Measurements from ENCODE around the gene SLC9A8.

- TF ChIP-seq, protein P1, sequence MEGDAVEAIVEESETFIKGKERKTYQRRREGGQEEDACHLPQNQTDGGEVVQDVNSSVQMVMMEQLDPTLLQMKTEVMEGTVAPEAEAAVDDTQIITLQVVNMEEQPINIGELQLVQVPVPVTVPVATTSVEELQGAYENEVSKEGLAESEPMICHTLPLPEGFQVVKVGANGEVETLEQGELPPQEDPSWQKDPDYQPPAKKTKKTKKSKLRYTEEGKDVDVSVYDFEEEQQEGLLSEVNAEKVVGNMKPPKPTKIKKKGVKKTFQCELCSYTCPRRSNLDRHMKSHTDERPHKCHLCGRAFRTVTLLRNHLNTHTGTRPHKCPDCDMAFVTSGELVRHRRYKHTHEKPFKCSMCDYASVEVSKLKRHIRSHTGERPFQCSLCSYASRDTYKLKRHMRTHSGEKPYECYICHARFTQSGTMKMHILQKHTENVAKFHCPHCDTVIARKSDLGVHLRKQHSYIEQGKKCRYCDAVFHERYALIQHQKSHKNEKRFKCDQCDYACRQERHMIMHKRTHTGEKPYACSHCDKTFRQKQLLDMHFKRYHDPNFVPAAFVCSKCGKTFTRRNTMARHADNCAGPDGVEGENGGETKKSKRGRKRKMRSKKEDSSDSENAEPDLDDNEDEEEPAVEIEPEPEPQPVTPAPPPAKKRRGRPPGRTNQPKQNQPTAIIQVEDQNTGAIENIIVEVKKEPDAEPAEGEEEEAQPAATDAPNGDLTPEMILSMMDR (IDR thresholded peaks at IDR 0.05; ENCODE audit: control extremely low read depth in 1 of 3, insufficient read depth in 1 of 3, low read depth in 1 of 3, low read length in 3 of 3): no peak
- TF ChIP-seq, protein P2, sequence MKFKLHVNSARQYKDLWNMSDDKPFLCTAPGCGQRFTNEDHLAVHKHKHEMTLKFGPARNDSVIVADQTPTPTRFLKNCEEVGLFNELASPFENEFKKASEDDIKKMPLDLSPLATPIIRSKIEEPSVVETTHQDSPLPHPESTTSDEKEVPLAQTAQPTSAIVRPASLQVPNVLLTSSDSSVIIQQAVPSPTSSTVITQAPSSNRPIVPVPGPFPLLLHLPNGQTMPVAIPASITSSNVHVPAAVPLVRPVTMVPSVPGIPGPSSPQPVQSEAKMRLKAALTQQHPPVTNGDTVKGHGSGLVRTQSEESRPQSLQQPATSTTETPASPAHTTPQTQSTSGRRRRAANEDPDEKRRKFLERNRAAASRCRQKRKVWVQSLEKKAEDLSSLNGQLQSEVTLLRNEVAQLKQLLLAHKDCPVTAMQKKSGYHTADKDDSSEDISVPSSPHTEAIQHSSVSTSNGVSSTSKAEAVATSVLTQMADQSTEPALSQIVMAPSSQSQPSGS (IDR thresholded peaks at IDR 0.05; ENCODE audit: low read length): no peak
- TF ChIP-seq, protein P3, sequence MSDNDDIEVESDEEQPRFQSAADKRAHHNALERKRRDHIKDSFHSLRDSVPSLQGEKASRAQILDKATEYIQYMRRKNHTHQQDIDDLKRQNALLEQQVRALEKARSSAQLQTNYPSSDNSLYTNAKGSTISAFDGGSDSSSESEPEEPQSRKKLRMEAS (IDR thresholded peaks at IDR 0.05): no peak
- TF ChIP-seq POLR2A (IDR thresholded peaks at IDR 0.05; ENCODE audit: control extremely low read depth in 1 of 2, low read depth in 2 of 2, low read length in 2 of 2) (no peak), TAF7 (optimal IDR thresholded peaks at IDR 0.05; ENCODE audit: borderline replicate concordance, low read depth, low read length) (no peak), SIN3A (conservative IDR thresholded peaks at IDR 0.05 in 1 of 2, IDR thresholded peaks at IDR 0.05 in 1 of 2; ENCODE audit: low read depth in 1 of 2, low read length in 2 of 2) (no peak), RAD21 (IDR thresholded peaks at IDR 0.05 in 1 of 2, conservative IDR thresholded peaks at IDR 0.05 in 1 of 2; ENCODE audit: low read depth in 2 of 2, low read length in 2 of 2) (no peak), SP2 (IDR thresholded peaks at IDR 0.05; ENCODE audit: low read length) (no peak), JUN (IDR thresholded peaks at IDR 0.05; ENCODE audit: low read depth, low read length) (no peak), POLR2AphosphoS5 (IDR thresholded peaks at IDR 0.05; ENCODE audit: low read depth, low read length) (no peak)
- TF ChIP-seq, protein P4, sequence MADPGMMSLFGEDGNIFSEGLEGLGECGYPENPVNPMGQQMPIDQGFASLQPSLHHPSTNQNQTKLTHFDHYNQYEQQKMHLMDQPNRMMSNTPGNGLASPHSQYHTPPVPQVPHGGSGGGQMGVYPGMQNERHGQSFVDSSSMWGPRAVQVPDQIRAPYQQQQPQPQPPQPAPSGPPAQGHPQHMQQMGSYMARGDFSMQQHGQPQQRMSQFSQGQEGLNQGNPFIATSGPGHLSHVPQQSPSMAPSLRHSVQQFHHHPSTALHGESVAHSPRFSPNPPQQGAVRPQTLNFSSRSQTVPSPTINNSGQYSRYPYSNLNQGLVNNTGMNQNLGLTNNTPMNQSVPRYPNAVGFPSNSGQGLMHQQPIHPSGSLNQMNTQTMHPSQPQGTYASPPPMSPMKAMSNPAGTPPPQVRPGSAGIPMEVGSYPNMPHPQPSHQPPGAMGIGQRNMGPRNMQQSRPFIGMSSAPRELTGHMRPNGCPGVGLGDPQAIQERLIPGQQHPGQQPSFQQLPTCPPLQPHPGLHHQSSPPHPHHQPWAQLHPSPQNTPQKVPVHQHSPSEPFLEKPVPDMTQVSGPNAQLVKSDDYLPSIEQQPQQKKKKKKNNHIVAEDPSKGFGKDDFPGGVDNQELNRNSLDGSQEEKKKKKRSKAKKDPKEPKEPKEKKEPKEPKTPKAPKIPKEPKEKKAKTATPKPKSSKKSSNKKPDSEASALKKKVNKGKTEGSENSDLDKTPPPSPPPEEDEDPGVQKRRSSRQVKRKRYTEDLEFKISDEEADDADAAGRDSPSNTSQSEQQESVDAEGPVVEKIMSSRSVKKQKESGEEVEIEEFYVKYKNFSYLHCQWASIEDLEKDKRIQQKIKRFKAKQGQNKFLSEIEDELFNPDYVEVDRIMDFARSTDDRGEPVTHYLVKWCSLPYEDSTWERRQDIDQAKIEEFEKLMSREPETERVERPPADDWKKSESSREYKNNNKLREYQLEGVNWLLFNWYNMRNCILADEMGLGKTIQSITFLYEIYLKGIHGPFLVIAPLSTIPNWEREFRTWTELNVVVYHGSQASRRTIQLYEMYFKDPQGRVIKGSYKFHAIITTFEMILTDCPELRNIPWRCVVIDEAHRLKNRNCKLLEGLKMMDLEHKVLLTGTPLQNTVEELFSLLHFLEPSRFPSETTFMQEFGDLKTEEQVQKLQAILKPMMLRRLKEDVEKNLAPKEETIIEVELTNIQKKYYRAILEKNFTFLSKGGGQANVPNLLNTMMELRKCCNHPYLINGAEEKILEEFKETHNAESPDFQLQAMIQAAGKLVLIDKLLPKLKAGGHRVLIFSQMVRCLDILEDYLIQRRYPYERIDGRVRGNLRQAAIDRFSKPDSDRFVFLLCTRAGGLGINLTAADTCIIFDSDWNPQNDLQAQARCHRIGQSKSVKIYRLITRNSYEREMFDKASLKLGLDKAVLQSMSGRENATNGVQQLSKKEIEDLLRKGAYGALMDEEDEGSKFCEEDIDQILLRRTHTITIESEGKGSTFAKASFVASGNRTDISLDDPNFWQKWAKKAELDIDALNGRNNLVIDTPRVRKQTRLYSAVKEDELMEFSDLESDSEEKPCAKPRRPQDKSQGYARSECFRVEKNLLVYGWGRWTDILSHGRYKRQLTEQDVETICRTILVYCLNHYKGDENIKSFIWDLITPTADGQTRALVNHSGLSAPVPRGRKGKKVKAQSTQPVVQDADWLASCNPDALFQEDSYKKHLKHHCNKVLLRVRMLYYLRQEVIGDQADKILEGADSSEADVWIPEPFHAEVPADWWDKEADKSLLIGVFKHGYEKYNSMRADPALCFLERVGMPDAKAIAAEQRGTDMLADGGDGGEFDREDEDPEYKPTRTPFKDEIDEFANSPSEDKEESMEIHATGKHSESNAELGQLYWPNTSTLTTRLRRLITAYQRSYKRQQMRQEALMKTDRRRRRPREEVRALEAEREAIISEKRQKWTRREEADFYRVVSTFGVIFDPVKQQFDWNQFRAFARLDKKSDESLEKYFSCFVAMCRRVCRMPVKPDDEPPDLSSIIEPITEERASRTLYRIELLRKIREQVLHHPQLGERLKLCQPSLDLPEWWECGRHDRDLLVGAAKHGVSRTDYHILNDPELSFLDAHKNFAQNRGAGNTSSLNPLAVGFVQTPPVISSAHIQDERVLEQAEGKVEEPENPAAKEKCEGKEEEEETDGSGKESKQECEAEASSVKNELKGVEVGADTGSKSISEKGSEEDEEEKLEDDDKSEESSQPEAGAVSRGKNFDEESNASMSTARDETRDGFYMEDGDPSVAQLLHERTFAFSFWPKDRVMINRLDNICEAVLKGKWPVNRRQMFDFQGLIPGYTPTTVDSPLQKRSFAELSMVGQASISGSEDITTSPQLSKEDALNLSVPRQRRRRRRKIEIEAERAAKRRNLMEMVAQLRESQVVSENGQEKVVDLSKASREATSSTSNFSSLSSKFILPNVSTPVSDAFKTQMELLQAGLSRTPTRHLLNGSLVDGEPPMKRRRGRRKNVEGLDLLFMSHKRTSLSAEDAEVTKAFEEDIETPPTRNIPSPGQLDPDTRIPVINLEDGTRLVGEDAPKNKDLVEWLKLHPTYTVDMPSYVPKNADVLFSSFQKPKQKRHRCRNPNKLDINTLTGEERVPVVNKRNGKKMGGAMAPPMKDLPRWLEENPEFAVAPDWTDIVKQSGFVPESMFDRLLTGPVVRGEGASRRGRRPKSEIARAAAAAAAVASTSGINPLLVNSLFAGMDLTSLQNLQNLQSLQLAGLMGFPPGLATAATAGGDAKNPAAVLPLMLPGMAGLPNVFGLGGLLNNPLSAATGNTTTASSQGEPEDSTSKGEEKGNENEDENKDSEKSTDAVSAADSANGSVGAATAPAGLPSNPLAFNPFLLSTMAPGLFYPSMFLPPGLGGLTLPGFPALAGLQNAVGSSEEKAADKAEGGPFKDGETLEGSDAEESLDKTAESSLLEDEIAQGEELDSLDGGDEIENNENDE (IDR thresholded peaks at IDR 0.05; ENCODE audit: insufficient replicate concordance, low read length): no peak
Measured at GRCh38 chr20:49766979-49767521, 45.6 kb upstream of the SLC9A8 start.

Data from H1 (cell line).